GM12872 (cell line): ENCODE measurements around the gene GNAI1.

Experiments used
- CTCF ChIP-seq: IDR thresholded peaks from 3 replicates; pipeline ENCODE4 v1.5.1; 2011; ENCODE audit warnings: low read depth, mild to moderate bottlenecking, low read length, moderate library complexity; ENCODE audit not compliant: insufficient read depth

The GNAI1 gene

GRCh38 chr7:80170445-80170844, 35.8 kb downstream of the GNAI1 start:
- no peak for TF ChIP-seq CTCF

- no peak for TF ChIP-seq CTCF
Observed at GRCh38 chr7:80172387-80172786, 37.8 kb downstream of the GNAI1 start.

- TF ChIP-seq CTCF, result no peak
Observed at GRCh38 chr7:80175744-80176143, 41.1 kb downstream of the GNAI1 start.

GRCh38 chr7:80181411-80181810, 46.8 kb downstream of the GNAI1 start:
- no peak for TF ChIP-seq CTCF

GRCh38 chr7:80182630-80183276, 48.1 kb downstream of the GNAI1 start:
- no peak for TF ChIP-seq CTCF

- TF ChIP-seq CTCF, result no peak
Observed at GRCh38 chr7:80183351-80183750, 48.7 kb downstream of the GNAI1 start.

- no peak for TF ChIP-seq CTCF
Observed at GRCh38 chr7:80183900-80184685, 49.5 kb downstream of the GNAI1 start.
